PC-3 (cell line): Measurements from ENCODE around the gene DEFB131A. TPM values are rescaled to one million over a fixed set of nuclear protein-coding genes. Genes with fewer than 3 reads are reported as not detected.
A peak's percentile ranks its signal among the peaks of the same experiment; 100 is the strongest.
"Not testable (repeated sequence)": the region's sequence is repeated elsewhere in the genome, so short reads cannot be mapped to it uniquely, and the experiment has no call there.

Source experiments
- ATAC-seq: fragments of 200-7000 bp; cut with Tn5 transposase; 2 replicates; pipeline ENCODE4 v1.9.1; 2020; ENCODE audit warnings: mild to moderate bottlenecking, moderate library complexity
- BruUV-seq: library from RNA; stranded (reverse); fragments of 400-500 nt; replicated peaks from 2 replicates; lab custom pipeline; 2021; lab: Mats Ljungman, UMichigan
- CTCF ChIA-PET: fragments of 300-600 bp; sonication (Branson Sonifier 250); formaldehyde crosslinking; loops from one replicate; lab custom pipeline; 2022; ENCODE audit warnings: antibody characterized with exemption; lab: Charles Lee
- POLR2A ChIA-PET: fragments of 300-600 bp; sonication (Branson Sonifier 250); formaldehyde crosslinking; loops from one replicate; lab custom pipeline; 2022; ENCODE audit warnings: antibody characterized with exemption; ENCODE audit not compliant: unreplicated experiment; lab: Charles Lee
- DNase-seq: peaks from one replicate; pipeline ENCODE4 v3.0.0-alpha.2; 2015
- H2AFZ ChIP-seq: fragments of 300-600 bp; sonication (generic); 2 replicates; pipeline ENCODE4 v1.6.0; 2016; ENCODE audit warnings: antibody characterized with exemption, low read length
- H3F3A ChIP-seq: fragments of 300-600 bp; sonication (generic); one replicate; pipeline ENCODE4 v1.6.0; 2017; ENCODE audit warnings: antibody characterized with exemption, low read length, control low read depth, mild to moderate bottlenecking; ENCODE audit not compliant: unreplicated experiment
- H3K27ac ChIP-seq: fragments of 300-600 bp; sonication (generic); 2 replicates; pipeline ENCODE4 v1.5.1; 2016; ENCODE audit warnings: mild to moderate bottlenecking, low read length
- H3K27me3 ChIP-seq: fragments of 300-600 bp; sonication (generic); 2 replicates; pipeline ENCODE4 v1.6.1; 2016; ENCODE audit warnings: low read length, mixed read lengths
- H3K36me3 ChIP-seq: fragments of 300-600 bp; sonication (generic); 2 replicates; pipeline ENCODE4 v1.6.1; 2016; ENCODE audit warnings: low read depth, mixed run types, low read length, mixed read lengths
- H3K4me1 ChIP-seq: fragments of 300-600 bp; sonication (generic); 2 replicates; pipeline ENCODE4 v1.5.1; 2016; ENCODE audit warnings: low read length; ENCODE audit not compliant: insufficient read depth
- H3K4me2 ChIP-seq: fragments of 300-600 bp; sonication (generic); 2 replicates; pipeline ENCODE4 v1.6.0; 2016; ENCODE audit warnings: low read length
- H3K4me3 ChIP-seq: fragments of 300-600 bp; sonication (generic); 2 replicates; pipeline ENCODE4 v1.5.1; 2016; ENCODE audit warnings: mild to moderate bottlenecking, low read length, mixed read lengths
- H3K79me2 ChIP-seq: fragments of 300-600 bp; sonication (generic); 2 replicates; pipeline ENCODE4 v1.6.1; 2017; ENCODE audit warnings: low read length, mixed read lengths
- H3K9ac ChIP-seq: fragments of 300-600 bp; sonication (generic); 2 replicates; pipeline ENCODE4 v1.6.0; 2016; ENCODE audit warnings: mild to moderate bottlenecking, low read length
- H3K9me2 ChIP-seq: fragments of 300-600 bp; sonication (generic); replicated peaks from 2 replicates; pipeline ENCODE4 v1.6.1; 2016; ENCODE audit warnings: mixed run types, low read length, mixed read lengths
- H3K9me3 ChIP-seq: fragments of 300-600 bp; sonication (generic); 2 replicates; pipeline ENCODE4 v1.6.1; 2016; ENCODE audit warnings: low read length, mixed read lengths
- H4K20me1 ChIP-seq: fragments of 300-600 bp; sonication (generic); 2 replicates; pipeline ENCODE4 v1.6.1; 2016; ENCODE audit warnings: low read length, mixed read lengths
- intact Hi-C: fragments of 100-400 bp; cut with micrococcal nuclease; formaldehyde crosslinking; loops from 2 replicates; pipeline ENCODE4 v1.9.0; 2023
- total RNA-seq: library from RNA; depleted of rRNA; stranded (reverse); fragments of >200 nt; gene quantifications from 2 replicates; pipeline ENCODE4 v1.2.3, GENCODE V29; 2014

DEFB131A gene
- total RNA-seq, 1 experiment from 2014 or later: not detected

DNA sequence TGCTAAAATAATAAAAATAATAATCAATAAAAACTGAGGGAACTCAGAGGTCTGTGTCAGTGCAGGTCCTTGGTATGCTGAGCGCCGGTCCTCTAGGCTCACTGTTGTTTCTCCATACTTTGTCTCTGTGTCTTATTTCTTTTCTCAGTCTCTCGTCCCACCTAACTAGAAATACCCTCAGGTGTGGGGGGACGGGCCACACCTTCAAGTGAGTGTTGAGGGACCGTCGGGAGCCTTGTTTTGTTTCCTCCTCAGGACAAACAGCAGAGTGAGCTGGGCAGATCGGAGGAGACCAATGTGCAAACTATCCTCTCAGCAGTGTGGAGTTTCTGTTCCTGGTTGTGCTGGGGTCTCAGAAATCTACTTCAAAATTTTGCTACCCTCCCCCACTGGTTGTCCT is 46.3 kb downstream of the DEFB131A start:
- ATAC-seq, H3K4me2 ChIP-seq, H3K9me2 ChIP-seq, H3K4me3 ChIP-seq, H3K36me3 ChIP-seq, H4K20me1 ChIP-seq, H3K27ac ChIP-seq, H3K9ac ChIP-seq, DNase-seq, H3K4me1 ChIP-seq, H3K27me3 ChIP-seq, H2AFZ ChIP-seq, POLR2A ChIA-PET, H3K79me2 ChIP-seq, intact Hi-C loops, CTCF ChIA-PET, BruUV-seq, H3F3A ChIP-seq, H3K9me3 ChIP-seq: not testable (repeated sequence)

DNA sequence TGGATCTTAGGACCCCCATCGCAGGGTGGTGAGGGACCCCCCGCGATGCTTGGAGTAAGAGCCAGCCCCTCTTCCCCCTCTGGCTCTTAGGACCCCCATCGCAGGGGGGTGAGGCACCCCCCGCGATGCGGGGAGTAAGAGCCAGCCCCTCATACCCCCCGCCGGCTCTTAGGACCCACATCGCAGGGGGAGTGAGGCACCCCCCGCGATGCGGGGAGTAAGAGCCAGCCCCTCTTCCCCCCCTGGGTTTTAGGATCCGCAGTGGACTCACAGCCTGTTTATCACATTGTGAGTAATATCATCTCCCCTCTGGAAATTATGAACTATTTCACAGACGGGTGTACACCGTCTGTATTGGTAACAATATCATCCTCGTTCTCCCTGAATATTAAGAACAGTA is 46.8 kb downstream of the DEFB131A start:
- H3K4me2 ChIP-seq, BruUV-seq, H2AFZ ChIP-seq, H3F3A ChIP-seq, H3K4me3 ChIP-seq, ATAC-seq, H3K79me2 ChIP-seq, POLR2A ChIA-PET, intact Hi-C loops, H3K4me1 ChIP-seq, H3K27ac ChIP-seq, DNase-seq, H3K9ac ChIP-seq, H3K36me3 ChIP-seq, CTCF ChIA-PET, H3K27me3 ChIP-seq, H3K9me3 ChIP-seq, H4K20me1 ChIP-seq, H3K9me2 ChIP-seq: not testable (repeated sequence)

DNA sequence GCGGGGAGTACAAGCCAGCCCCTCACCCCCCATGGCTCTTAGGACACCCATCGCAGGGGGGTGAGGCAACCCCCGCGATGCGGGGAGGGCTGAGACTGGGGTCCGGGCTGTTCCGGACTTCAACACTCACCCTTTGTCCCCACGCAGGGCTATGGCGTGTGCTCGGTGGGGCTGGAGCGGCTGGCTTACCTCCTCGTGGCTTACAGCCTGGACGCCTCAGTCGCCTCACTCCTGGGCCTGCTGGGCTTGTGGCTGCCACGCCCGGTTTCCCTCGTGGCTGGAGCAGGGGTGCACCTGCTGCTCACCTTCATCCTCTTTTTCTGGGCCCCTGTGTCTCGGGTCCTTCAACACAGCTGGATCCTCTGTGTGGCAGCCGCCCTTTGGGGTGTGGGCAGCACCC is 49.4 kb downstream of the DEFB131A start:
- BruUV-seq, H3K4me1 ChIP-seq, H3K79me2 ChIP-seq, H3K9ac ChIP-seq, H3K4me2 ChIP-seq, H4K20me1 ChIP-seq, H3K27ac ChIP-seq, H3K9me2 ChIP-seq, POLR2A ChIA-PET, DNase-seq, intact Hi-C loops, H3K27me3 ChIP-seq, CTCF ChIA-PET, H3K9me3 ChIP-seq, H3F3A ChIP-seq, H2AFZ ChIP-seq, ATAC-seq, H3K4me3 ChIP-seq, H3K36me3 ChIP-seq: not testable (repeated sequence)

DNA sequence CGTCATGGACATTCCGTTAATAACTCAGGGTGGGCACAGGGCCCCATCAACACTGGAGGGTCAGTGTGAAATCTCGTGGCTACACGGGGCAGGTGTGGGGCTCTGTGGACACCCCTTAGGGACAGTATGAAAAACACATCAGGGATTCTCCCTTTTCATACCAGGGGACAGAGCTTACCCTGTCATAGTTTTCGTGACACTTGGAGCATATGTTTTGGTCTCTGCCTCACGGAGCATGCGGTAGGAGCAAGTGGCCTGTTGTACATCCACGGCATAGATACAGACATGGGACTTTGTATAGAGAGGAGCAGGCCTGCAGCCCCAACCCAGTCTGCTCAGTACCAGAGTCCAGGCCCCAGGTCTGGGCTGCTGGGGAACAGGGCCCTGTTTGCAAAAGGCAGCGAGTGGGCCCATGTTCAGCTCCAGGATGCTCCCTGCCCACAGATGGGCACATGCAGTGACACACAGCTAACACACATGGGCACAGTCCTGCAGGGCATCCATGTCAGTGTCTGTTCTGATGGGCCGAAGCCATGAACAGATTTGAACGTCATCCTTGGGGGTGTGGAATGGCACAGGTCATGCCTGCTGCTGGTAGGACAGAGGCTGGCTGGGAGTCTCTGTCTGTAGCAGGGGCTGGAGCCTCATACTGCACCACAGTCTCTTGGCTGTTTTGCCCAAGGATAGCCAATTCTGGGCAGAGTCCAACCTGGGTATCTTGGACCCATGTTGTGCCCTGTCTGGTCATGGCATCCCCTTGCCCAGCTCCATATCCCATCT is 50.2 kb downstream of the DEFB131A start:
- DNase-seq, H3K4me1 ChIP-seq, CTCF ChIA-PET, H3K27ac ChIP-seq, POLR2A ChIA-PET, ATAC-seq, H3K4me2 ChIP-seq, BruUV-seq, intact Hi-C loops, H2AFZ ChIP-seq, H3K9me3 ChIP-seq, H4K20me1 ChIP-seq, H3K79me2 ChIP-seq, H3K27me3 ChIP-seq, H3K9ac ChIP-seq, H3K9me2 ChIP-seq, H3K4me3 ChIP-seq, H3K36me3 ChIP-seq, H3F3A ChIP-seq: not testable (repeated sequence)

DNA sequence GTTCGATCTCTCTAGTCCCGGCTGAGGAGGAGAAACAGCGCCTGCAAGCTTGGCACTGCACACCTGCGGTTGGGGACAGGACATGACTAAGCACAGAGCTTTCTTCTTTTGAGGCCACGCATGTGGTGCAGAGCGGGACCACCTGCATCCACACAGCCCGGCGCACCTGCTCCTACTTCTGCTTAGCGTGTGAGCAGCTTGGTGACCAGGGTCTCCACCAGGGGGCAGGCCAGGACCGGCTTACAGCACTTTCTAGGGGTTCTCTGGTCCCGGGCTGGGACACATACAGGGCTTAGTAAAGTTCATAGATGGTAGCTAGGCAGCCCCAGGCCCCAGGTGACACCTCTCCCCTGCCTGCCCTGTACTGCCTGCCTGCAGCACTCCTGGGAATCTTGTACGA is 51.2 kb downstream of the DEFB131A start:
- H3K4me2 ChIP-seq, H2AFZ ChIP-seq, H3K9me3 ChIP-seq, H4K20me1 ChIP-seq, POLR2A ChIA-PET, H3K36me3 ChIP-seq, H3K9ac ChIP-seq, H3F3A ChIP-seq, H3K79me2 ChIP-seq, H3K4me1 ChIP-seq, H3K9me2 ChIP-seq, CTCF ChIA-PET, H3K27me3 ChIP-seq, intact Hi-C loops, H3K4me3 ChIP-seq, H3K27ac ChIP-seq, ATAC-seq, BruUV-seq: not testable (repeated sequence)
- DNase-seq: peak; percentile 25

DNA sequence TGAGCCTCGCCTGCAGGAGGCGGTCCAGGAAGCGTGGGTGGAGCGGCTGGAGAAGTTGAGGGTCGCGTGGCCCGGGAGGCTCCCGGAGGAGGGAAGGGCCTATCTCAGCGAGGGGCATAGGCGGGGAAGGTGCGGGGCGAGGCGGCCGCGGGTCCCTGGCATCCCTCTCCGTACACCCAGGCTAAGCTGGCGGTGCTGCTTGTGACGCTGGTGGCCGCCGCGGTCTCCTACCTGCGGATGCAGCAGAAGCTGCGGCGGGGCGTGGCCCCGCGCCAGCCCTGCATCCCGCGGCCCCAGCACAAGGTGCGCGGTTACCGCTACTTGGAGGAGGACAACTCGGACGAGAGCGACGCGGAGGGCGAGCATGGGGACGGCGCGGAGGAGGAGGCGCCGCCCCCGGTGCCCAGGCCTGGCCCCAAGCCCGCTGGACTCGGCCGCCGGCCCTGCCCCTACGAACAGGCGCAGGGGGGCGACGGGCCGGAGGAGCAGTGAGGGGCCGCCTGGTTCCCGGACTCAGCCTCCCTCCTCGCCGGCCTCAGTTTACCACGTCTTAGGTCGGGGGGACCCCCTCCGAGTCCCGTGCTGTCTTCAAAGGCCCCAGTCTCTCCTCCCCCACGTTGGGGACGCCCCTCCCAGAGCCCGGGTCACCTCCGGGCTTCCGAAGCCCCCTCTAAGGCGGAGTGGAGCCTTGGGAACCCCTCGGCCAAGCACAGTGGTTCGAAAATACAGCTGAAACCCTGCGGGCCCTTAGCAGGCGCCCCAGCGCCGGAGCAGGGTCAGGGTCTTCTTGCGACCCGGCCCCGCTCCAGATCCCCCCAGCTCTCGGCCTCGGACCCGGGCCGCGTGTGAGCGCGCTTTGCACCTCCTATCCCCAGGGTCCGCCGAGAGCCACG is 53.6 kb downstream of the DEFB131A start:
- ATAC-seq, H3K9ac ChIP-seq, H3K27ac ChIP-seq, H3K27me3 ChIP-seq, H3K4me2 ChIP-seq, CTCF ChIA-PET, H3K9me2 ChIP-seq, H2AFZ ChIP-seq, DNase-seq, H3F3A ChIP-seq, BruUV-seq, POLR2A ChIA-PET, H3K36me3 ChIP-seq, H3K4me1 ChIP-seq, H3K79me2 ChIP-seq, H4K20me1 ChIP-seq, intact Hi-C loops, H3K9me3 ChIP-seq, H3K4me3 ChIP-seq: not testable (repeated sequence)
